Central memory CD8-positive, alpha-beta T cell (primary cell): ENCODE measurements around the gene RUNX1.
A peak's percentile ranks its signal among the peaks of the same experiment; 100 is the strongest.

Experiments
- ATAC-seq: fragments of 150-1000 bp; cut with Tn5 transposase; replicated peaks from 2 replicates; pipeline ENCODE4 v1.10.0; 2022; ENCODE audit warnings: mild to moderate bottlenecking, moderate FRiP score, moderate number of reproducible peaks; ENCODE audit not compliant: poor library complexity, severe bottlenecking; ENCODE audit errors: extremely low read depth
- DNase-seq, 2 donors: peaks; one replicate each; pipeline ENCODE4 v3.0.0; 2021; ENCODE audit warnings: low spot score in 2 of 2
- H3K27ac Mint-ChIP-seq: one replicate; pipeline ENCODE4 v1.8.0; 2022; ENCODE audit warnings: low read depth, mild to moderate bottlenecking, moderate library complexity, mixed read lengths
- H3K27me3 Mint-ChIP-seq: one replicate; pipeline ENCODE4 v1.8.0; 2022; ENCODE audit warnings: mixed read lengths
- H3K36me3 Mint-ChIP-seq: one replicate; pipeline ENCODE4 v1.8.0; 2022; ENCODE audit warnings: mild to moderate bottlenecking, moderate library complexity, mixed read lengths; ENCODE audit not compliant: insufficient read depth
- H3K4me1 Mint-ChIP-seq: one replicate; pipeline ENCODE4 v1.8.0; 2022; ENCODE audit warnings: mixed read lengths
- H3K4me3 Mint-ChIP-seq: one replicate; pipeline ENCODE4 v1.8.0; 2022; ENCODE audit warnings: mild to moderate bottlenecking, moderate library complexity, mixed read lengths
- H3K9me3 Mint-ChIP-seq: one replicate; pipeline ENCODE4 v1.8.0; 2022; ENCODE audit warnings: mixed read lengths

The RUNX1 gene

GRCh38 chr21:34935898-34936297, 113.2 kb downstream of the RUNX1 start:
- DNase-seq (no peak), ATAC-seq (no peak)
- H3K27me3 Mint-ChIP-seq: no peaks in the 10 kb centered on the region
- peak overlapping the region; percentile 65 for H3K4me3 Mint-ChIP-seq
- peak overlapping the region; percentile 52 for H3K27ac Mint-ChIP-seq
- H3K4me1 Mint-ChIP-seq: peaks cover 76% of the 10 kb centered on the region
- peaks cover 9% of the 10 kb centered on the region for H3K36me3 Mint-ChIP-seq
- H3K9me3 Mint-ChIP-seq: no peaks in the 10 kb centered on the region

DNA sequence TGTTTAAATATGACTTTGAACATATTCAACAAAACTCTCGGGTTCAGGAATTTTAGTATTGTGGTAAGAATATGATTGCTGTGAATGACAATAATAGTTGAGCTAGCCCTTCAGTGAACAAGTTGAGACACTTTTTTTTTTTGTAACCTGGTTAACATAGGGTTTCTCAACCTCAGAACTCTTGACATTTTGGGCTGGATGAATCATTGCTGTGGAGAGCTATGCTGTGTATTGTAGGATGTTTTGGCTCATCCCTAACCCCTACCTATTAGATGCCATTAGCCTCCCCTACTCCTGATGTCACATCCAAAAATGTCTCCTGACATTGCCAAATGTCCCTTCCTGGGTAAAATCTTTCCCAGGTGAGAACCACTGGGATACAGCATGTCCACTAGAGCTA, 113.7 kb downstream of the RUNX1 start:
- no peaks in the 10 kb centered on the region for H3K9me3 Mint-ChIP-seq
- peak overlapping the region; percentile 66 for H3K4me3 Mint-ChIP-seq
- H3K27me3 Mint-ChIP-seq: no peaks in the 10 kb centered on the region
- peaks cover 77% of the 10 kb centered on the region for H3K4me1 Mint-ChIP-seq
- no peak for DNase-seq
- peaks cover 8% of the 10 kb centered on the region for H3K36me3 Mint-ChIP-seq
- peak overlapping the region; percentile 52 for H3K27ac Mint-ChIP-seq
- ATAC-seq: no peak

GRCh38 chr21:34934350-34934749, 114.8 kb downstream of the RUNX1 start:
- Mint-ChIP-seq H3K27me3 (no peaks in the 10 kb centered on the region), H3K9me3 (no peaks in the 10 kb centered on the region), H3K36me3 (peaks cover 8% of the 10 kb centered on the region), H3K4me1 (peaks cover 81% of the 10 kb centered on the region), H3K27ac (peak overlapping the region; percentile 52), H3K4me3 (peak overlapping the region; percentile 66)
- ATAC-seq (no peak), DNase-seq (no peak)

DNA sequence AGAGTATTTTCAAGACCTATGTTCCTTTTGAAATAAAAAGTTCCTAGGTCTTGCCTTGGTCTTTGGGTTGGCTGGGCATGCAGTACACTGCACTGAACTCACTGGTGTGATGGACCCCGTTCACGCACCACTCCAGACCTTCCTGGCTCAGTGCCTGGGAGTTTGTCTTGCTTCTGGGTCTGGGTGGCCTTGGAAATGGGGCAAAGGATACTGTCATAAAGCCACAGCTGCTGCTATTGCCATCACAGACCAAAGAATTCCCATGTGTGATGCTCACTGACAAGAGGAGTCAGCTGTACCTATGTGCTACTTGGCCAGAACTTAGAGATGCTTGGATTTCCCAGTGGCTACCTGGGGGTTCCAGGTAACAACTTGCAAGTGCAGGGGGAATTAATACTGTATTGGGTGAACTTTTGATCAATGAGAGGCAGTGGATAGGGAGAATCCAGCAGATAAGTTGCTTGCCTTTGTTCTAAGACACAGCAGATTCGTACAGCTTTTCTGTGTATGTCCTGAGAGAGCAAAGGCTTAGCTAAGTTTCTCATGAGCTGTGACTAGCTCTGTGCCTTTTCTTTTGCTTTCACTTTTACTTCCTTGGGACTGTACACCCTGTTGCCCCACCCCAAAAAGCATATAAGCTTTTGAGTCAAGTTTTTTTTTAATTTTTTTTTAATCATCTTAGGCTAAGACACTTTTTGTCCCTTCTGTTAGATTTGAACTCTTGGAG, 115.3 kb downstream of the RUNX1 start:
- H3K4me1 Mint-ChIP-seq: peaks cover 83% of the 10 kb centered on the region
- H3K4me3 Mint-ChIP-seq: peak overlapping the region; percentile 66
- no peaks in the 10 kb centered on the region for H3K9me3 Mint-ChIP-seq
- ATAC-seq (peak; percentile 87), DNase-seq (peak in 1 of 2 donors; percentile 18)
- peak overlapping the region; percentile 52 for H3K27ac Mint-ChIP-seq
- peaks cover 9% of the 10 kb centered on the region for H3K36me3 Mint-ChIP-seq
- H3K27me3 Mint-ChIP-seq: no peaks in the 10 kb centered on the region

GRCh38 chr21:34932233-34932632, 116.9 kb downstream of the RUNX1 start:
- Mint-ChIP-seq H3K4me1 (peaks cover 76% of the 10 kb centered on the region), H3K36me3 (peaks cover 9% of the 10 kb centered on the region), H3K27ac (peak overlapping the region; percentile 52), H3K27me3 (no peaks in the 10 kb centered on the region), H3K4me3 (peak overlapping the region; percentile 66), H3K9me3 (no peaks in the 10 kb centered on the region)
- DNase-seq (no peak), ATAC-seq (no peak)

- no peak overlapping the region for H3K27ac Mint-ChIP-seq
- DNase-seq: no peak
- no peaks in the 10 kb centered on the region for H3K27me3 Mint-ChIP-seq
- H3K9me3 Mint-ChIP-seq: no peaks in the 10 kb centered on the region
- ATAC-seq: no peak
- peaks cover 9% of the 10 kb centered on the region for H3K36me3 Mint-ChIP-seq
- no peak overlapping the region for H3K4me3 Mint-ChIP-seq
- H3K4me1 Mint-ChIP-seq: peaks cover 78% of the 10 kb centered on the region
Measured at GRCh38 chr21:34930971-34931370, 118.1 kb downstream of the RUNX1 start.

- peaks cover 77% of the 10 kb centered on the region for H3K4me1 Mint-ChIP-seq
- no peaks in the 10 kb centered on the region for H3K27me3 Mint-ChIP-seq
- DNase-seq: no peak
- no peaks in the 10 kb centered on the region for H3K9me3 Mint-ChIP-seq
- H3K36me3 Mint-ChIP-seq: peaks cover 8% of the 10 kb centered on the region
- H3K4me3 Mint-ChIP-seq: no peak overlapping the region
- no peak for ATAC-seq
- no peak overlapping the region for H3K27ac Mint-ChIP-seq
Measured at GRCh38 chr21:34928637-34929036, 120.5 kb downstream of the RUNX1 start.

GRCh38 chr21:34927992-34928391, 121.1 kb downstream of the RUNX1 start:
- Mint-ChIP-seq H3K27me3 (no peaks in the 10 kb centered on the region), H3K9me3 (no peaks in the 10 kb centered on the region), H3K4me1 (peaks cover 73% of the 10 kb centered on the region), H3K4me3 (no peak overlapping the region), H3K27ac (no peak overlapping the region), H3K36me3 (peaks cover 8% of the 10 kb centered on the region)
- ATAC-seq (no peak), DNase-seq (no peak)

- DNase-seq: no peak
- Mint-ChIP-seq H3K4me1 (peaks cover 67% of the 10 kb centered on the region), H3K27me3 (no peaks in the 10 kb centered on the region), H3K9me3 (no peaks in the 10 kb centered on the region), H3K36me3 (peaks cover 9% of the 10 kb centered on the region), H3K27ac (no peak overlapping the region), H3K4me3 (no peak overlapping the region)
- no peak for ATAC-seq
Measured at GRCh38 chr21:34926803-34927467, 122.2 kb downstream of the RUNX1 start.

- Mint-ChIP-seq H3K4me3 (no peak overlapping the region), H3K4me1 (peaks cover 65% of the 10 kb centered on the region), H3K27me3 (no peaks in the 10 kb centered on the region), H3K36me3 (peaks cover 9% of the 10 kb centered on the region), H3K9me3 (no peaks in the 10 kb centered on the region), H3K27ac (no peak overlapping the region)
- DNase-seq (no peak), ATAC-seq (no peak)
Measured at GRCh38 chr21:34925597-34925996, 123.5 kb downstream of the RUNX1 start.

DNA sequence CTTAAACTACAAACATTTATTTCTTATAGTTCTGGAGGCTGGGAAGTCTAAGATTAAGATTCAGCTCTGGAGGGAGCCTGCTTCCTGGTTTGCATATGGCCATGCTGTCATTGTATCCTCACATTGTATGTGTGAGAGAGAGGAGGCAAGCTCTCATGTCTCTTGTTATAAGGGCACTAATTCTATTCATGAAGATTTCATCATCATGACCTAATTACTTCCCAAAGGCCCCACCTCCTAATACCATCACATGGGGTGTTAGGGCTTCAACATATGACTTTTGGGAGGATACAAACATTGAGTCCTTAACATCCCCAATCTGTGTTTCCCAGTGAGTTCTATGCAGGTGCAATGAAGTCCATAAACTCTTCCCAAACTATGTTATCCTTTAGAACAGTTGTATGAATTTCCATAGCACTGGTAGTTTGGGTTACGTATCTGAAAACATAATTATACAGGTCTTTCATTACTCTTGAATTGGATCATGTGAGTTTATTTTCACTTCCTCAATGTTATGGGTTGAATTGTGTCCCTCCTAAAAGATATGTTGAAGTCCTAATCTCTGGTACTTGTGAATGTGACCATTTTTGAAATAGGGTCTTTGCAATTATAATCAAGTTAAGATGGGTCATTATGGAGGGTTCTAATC, 124.2 kb downstream of the RUNX1 start:
- no peak overlapping the region for H3K4me3 Mint-ChIP-seq
- peaks cover 9% of the 10 kb centered on the region for H3K36me3 Mint-ChIP-seq
- no peaks in the 10 kb centered on the region for H3K9me3 Mint-ChIP-seq
- no peak for ATAC-seq
- no peak for DNase-seq
- no peaks in the 10 kb centered on the region for H3K27me3 Mint-ChIP-seq
- no peak overlapping the region for H3K27ac Mint-ChIP-seq
- peaks cover 67% of the 10 kb centered on the region for H3K4me1 Mint-ChIP-seq

- Mint-ChIP-seq H3K9me3 (no peaks in the 10 kb centered on the region), H3K4me3 (no peak overlapping the region), H3K36me3 (peaks cover 9% of the 10 kb centered on the region), H3K27ac (no peak overlapping the region), H3K4me1 (peaks cover 68% of the 10 kb centered on the region), H3K27me3 (no peaks in the 10 kb centered on the region)
- no peak for DNase-seq
- ATAC-seq: no peak
Measured at GRCh38 chr21:34924194-34924593, 124.9 kb downstream of the RUNX1 start.

DNA sequence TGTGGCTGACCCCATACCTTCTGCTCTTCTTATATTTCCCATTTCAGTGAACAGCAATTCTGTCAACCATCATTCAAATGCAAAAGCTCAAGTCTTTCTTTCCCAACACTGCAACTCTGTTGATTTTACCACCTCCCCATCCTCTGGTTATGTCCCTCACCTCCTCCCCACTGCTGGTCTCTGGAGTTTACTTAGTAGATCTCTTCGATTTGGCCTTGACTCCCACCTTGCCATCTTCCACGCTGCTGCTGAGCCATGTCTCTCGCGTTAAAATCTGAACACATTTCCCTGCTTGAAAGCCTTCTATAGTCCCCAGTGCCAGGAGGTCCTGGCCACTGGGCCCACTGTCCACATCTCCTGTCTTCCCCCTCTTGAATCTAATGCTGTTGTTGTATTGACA, 125.5 kb downstream of the RUNX1 start:
- Mint-ChIP-seq H3K27me3 (no peaks in the 10 kb centered on the region), H3K4me3 (no peak overlapping the region), H3K27ac (no peak overlapping the region), H3K9me3 (no peaks in the 10 kb centered on the region), H3K4me1 (peaks cover 66% of the 10 kb centered on the region), H3K36me3 (peaks cover 8% of the 10 kb centered on the region)
- ATAC-seq (no peak), DNase-seq (no peak)
